SK-N-SH (cell line): ENCODE data around the gene OSBPL10. TPM values are rescaled to one million over a fixed set of nuclear protein-coding genes. Genes with fewer than 3 reads are reported as not detected.

ENCODE experiments used
- CTCF ChIA-PET: fragments of 300-600, 350-600 bp; formaldehyde crosslinking; extraction: SDS; loops from one replicate; lab custom pipeline; 2021; lab: Yijun Ruan, JAX
- POLR2A ChIA-PET: fragments of 350-600 bp; sonication (Branson Sonifier 250); formaldehyde crosslinking; extraction: SDS; loops from one replicate; lab custom pipeline; 2020; ENCODE audit warnings: antibody characterized with exemption, inconsistent platforms; lab: Yijun Ruan, JAX
- DNase-seq: peaks from one replicate; pipeline ENCODE4 v3.0.0; 2012
- H2AFZ ChIP-seq: fragments of 200-600 bp; sonication (generic); 2 replicates; pipeline ENCODE4 v1.8.1; 2016; ENCODE audit warnings: antibody characterized with exemption, mild to moderate bottlenecking, low read depth
- H3F3A ChIP-seq: fragments of 200-600 bp; sonication (generic); replicated peaks from 2 replicates; pipeline ENCODE3; 2016; ENCODE audit warnings: antibody characterized with exemption, mild to moderate bottlenecking; ENCODE audit not compliant: insufficient read depth
- H3K27ac ChIP-seq, 2 experiments: fragments of 200-500 bp in 1 of 2; fragments of 200-600 bp in 1 of 2; sonication (Bioruptor generic) in 1 of 2; sonication (generic), shearing (Covaris generic) in 1 of 2; 2 replicates each; pipeline versions ENCODE4 v1.5.1 to v1.6.1; 2014 to 2016; ENCODE audit warnings: low read depth in 2 of 2, inconsistent platforms in 1 of 2, low read length in 1 of 2, mild to moderate bottlenecking in 1 of 2, mixed read lengths in 1 of 2
- H3K27me3 ChIP-seq: fragments of 200-600 bp; sonication (generic), shearing (Covaris generic); 2 replicates; pipeline ENCODE4 v1.6.1; 2016; ENCODE audit warnings: mixed run types; ENCODE audit not compliant: insufficient read depth
- H3K36me3 ChIP-seq, 2 experiments: fragments of 200-500 bp in 1 of 2; fragments of 200-600 bp in 1 of 2; sonication (Bioruptor generic) in 1 of 2; sonication (generic) in 1 of 2; replicated peaks in 1 of 2; 2 replicates each; pipeline versions ENCODE3 to v1.5.1; 2014 to 2016; ENCODE audit warnings: low read length in 1 of 2, mild to moderate bottlenecking in 1 of 2; ENCODE audit not compliant: insufficient read depth in 2 of 2, control insufficient read depth in 1 of 2
- H3K4me1 ChIP-seq, 2 experiments: fragments of 200-500 bp in 1 of 2; fragments of 200-600 bp in 1 of 2; sonication (Bioruptor generic) in 1 of 2; sonication (generic), shearing (Covaris generic) in 1 of 2; 2 replicates each; pipeline versions ENCODE4 v1.5.1 to v1.6.1; 2014 to 2016; ENCODE audit warnings: low read depth in 1 of 2, low read length in 1 of 2, mixed run types in 1 of 2; ENCODE audit not compliant: insufficient read depth in 2 of 2, control insufficient read depth in 1 of 2
- H3K4me2 ChIP-seq: fragments of 200-600 bp; sonication (generic), shearing (Covaris generic); 2 replicates; pipeline ENCODE4 v1.6.1; 2017; ENCODE audit warnings: mixed run types
- H3K4me3 ChIP-seq, 2 experiments: fragments of 200-500 bp in 1 of 2; fragments of 200-600 bp in 1 of 2; sonication (Bioruptor generic) in 1 of 2; sonication (generic), shearing (Covaris generic) in 1 of 2; 2 replicates each; pipeline versions ENCODE4 v1.5.1 to v1.8.1; 2014 to 2016; ENCODE audit warnings: low read depth in 2 of 2, inconsistent platforms in 1 of 2, low read length in 1 of 2, mild to moderate bottlenecking in 1 of 2, mixed read lengths in 1 of 2, moderate library complexity in 1 of 2
- H3K79me2 ChIP-seq: fragments of 200-600 bp; sonication (generic); 2 replicates; pipeline ENCODE4 v1.8.1; 2017; ENCODE audit warnings: mild to moderate bottlenecking; ENCODE audit not compliant: insufficient read depth
- H3K9ac ChIP-seq: fragments of 200-600 bp; sonication (generic); 2 replicates; pipeline ENCODE4 v1.6.1; 2017; ENCODE audit warnings: mixed run types
- H3K9me2 ChIP-seq: fragments of 200-600 bp; sonication (generic); 2 replicates; pipeline ENCODE4 v1.6.1; 2017; ENCODE audit warnings: mixed run types
- H3K9me3 ChIP-seq: fragments of 200-600 bp; sonication (generic); 2 replicates; pipeline ENCODE4 v1.6.1; 2017; ENCODE audit warnings: mixed run types, mild to moderate bottlenecking, moderate library complexity
- H4K20me1 ChIP-seq: fragments of 200-600 bp; sonication (generic); 2 replicates; pipeline ENCODE4 v1.6.1; 2017; ENCODE audit warnings: mild to moderate bottlenecking, mixed run types; ENCODE audit not compliant: insufficient read depth
- CHD2 ChIP-seq: fragments of 150-350 bp; IDR thresholded peaks from 2 replicates; pipeline ENCODE4 v1.6.1; 2018; ENCODE audit warnings: low read length; ENCODE audit not compliant: partially characterized antibody
- EZH2phosphoT487 ChIP-seq: fragments of 200-600 bp; sonication (generic); IDR thresholded peaks from 2 replicates; pipeline ENCODE4 v1.6.1; 2017; ENCODE audit warnings: low read depth, mixed run types, mild to moderate bottlenecking, antibody characterized with exemption, moderate library complexity, borderline replicate concordance
- MEF2A ChIP-seq: IDR thresholded peaks from 2 replicates; pipeline ENCODE4 v1.4.0; 2012; ENCODE audit warnings: low read depth, borderline replicate concordance
- NFIC ChIP-seq: IDR thresholded peaks from 2 replicates; pipeline ENCODE4 v1.4.0; 2012; ENCODE audit warnings: borderline replicate concordance
- NRF1 ChIP-seq: IDR thresholded peaks from 2 replicates; pipeline ENCODE4 v1.6.1; 2012; ENCODE audit warnings: low read depth, mild to moderate bottlenecking, low read length
- POLR2AphosphoS5 ChIP-seq: IDR thresholded peaks from 2 replicates; pipeline ENCODE4 v1.6.1; 2012; ENCODE audit warnings: low read depth, low read length
- RAD21 ChIP-seq: IDR thresholded peaks from 2 replicates; pipeline ENCODE4 v1.6.1; 2012; ENCODE audit warnings: mild to moderate bottlenecking, low read length
- RFX5 ChIP-seq: IDR thresholded peaks from 2 replicates; pipeline ENCODE4 v1.6.1; 2012; ENCODE audit warnings: mild to moderate bottlenecking, improper control_type of control experiment, low read length
- TCF12 ChIP-seq: IDR thresholded peaks from 2 replicates; pipeline ENCODE4 v1.4.0; 2012
- TEAD4 ChIP-seq: IDR thresholded peaks from 2 replicates; pipeline ENCODE4 v1.4.0; 2012; ENCODE audit warnings: mild to moderate bottlenecking, borderline replicate concordance; ENCODE audit not compliant: insufficient read depth
- WGBS: methylation state at CpG from one replicate; pipeline ENCODE4 v1.1.6; 2017; ENCODE audit warnings: low lambda C conversion rate; 5-methylcytosine and 5-hydroxymethylcytosine counted together
- polyA plus RNA-seq, 3 experiments: library from polyadenylated mRNA; depleted of rRNA; stranded (reverse); fragments of >200 nt; gene quantifications; 2 replicates each; pipeline ENCODE4 v1.2.3, GENCODE V29; 2012
- TF ChIP-seq, protein P1 (sequence below): IDR thresholded peaks from 2 replicates; pipeline ENCODE4 v1.6.1; 2012; ENCODE audit warnings: mild to moderate bottlenecking, low read depth, low read length, moderate library complexity
- TF ChIP-seq, protein P2 (sequence below): fragments of 150-350 bp; IDR thresholded peaks from 2 replicates; pipeline ENCODE4 v1.6.1; 2016; ENCODE audit warnings: mild to moderate bottlenecking, low read depth, low read length
- TF ChIP-seq, protein P3 (sequence below): IDR thresholded peaks from 2 replicates; pipeline ENCODE4 v1.4.0; 2012; ENCODE audit warnings: low read depth, borderline replicate concordance

Gene OSBPL10
- polyA plus RNA-seq, 1 of the 3 experiments (the other 2 are of a cell fraction): 0.12 TPM

DNA sequence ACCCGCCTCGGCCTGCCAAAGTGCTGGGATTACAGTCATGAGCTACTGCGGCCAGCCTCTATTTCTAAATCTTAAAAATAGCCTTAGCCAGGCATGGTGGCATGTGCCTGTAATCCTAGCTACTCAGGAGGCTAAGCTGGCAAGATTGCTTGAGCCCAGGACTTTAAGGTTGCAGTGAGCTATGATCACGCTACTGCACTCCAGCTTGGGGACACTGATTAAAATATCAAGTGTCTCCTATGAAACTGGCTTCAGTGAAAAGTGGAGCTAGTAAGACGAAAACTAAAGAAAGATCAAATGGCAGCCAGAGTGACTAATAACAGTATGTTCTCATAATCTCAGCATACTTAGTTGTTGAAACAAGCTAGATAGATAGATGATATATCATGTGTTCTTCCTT, 335.8 kb downstream of the OSBPL10 start:
- H3F3A ChIP-seq: no peaks in the 10 kb centered on the region
- H3K27me3 ChIP-seq: no peaks in the 10 kb centered on the region
- ChIA-PET CTCF (interaction anchor here (1.3 to 2.1 kb wide), 3 partner anchors 9 to 112 kb away, joined by 3 to 4 read pairs (median 4); no protein-coding TSS in a partner anchor), POLR2A (no interaction called here)
- no peak overlapping the region for H3K27ac ChIP-seq
- no peak for DNase-seq
- no peak overlapping the region for H3K9ac ChIP-seq
- 0 out of 2 replicates have a peak, but pooled peaks cover 6% of the 10 kb centered on the region for H3K9me3 ChIP-seq
- H2AFZ ChIP-seq: no peak overlapping the region
- no peak for TF ChIP-seq MEF2A
- TF ChIP-seq, protein P1, sequence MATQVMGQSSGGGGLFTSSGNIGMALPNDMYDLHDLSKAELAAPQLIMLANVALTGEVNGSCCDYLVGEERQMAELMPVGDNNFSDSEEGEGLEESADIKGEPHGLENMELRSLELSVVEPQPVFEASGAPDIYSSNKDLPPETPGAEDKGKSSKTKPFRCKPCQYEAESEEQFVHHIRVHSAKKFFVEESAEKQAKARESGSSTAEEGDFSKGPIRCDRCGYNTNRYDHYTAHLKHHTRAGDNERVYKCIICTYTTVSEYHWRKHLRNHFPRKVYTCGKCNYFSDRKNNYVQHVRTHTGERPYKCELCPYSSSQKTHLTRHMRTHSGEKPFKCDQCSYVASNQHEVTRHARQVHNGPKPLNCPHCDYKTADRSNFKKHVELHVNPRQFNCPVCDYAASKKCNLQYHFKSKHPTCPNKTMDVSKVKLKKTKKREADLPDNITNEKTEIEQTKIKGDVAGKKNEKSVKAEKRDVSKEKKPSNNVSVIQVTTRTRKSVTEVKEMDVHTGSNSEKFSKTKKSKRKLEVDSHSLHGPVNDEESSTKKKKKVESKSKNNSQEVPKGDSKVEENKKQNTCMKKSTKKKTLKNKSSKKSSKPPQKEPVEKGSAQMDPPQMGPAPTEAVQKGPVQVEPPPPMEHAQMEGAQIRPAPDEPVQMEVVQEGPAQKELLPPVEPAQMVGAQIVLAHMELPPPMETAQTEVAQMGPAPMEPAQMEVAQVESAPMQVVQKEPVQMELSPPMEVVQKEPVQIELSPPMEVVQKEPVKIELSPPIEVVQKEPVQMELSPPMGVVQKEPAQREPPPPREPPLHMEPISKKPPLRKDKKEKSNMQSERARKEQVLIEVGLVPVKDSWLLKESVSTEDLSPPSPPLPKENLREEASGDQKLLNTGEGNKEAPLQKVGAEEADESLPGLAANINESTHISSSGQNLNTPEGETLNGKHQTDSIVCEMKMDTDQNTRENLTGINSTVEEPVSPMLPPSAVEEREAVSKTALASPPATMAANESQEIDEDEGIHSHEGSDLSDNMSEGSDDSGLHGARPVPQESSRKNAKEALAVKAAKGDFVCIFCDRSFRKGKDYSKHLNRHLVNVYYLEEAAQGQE: no peak
- no peak for TF ChIP-seq NFIC
- TF ChIP-seq, protein P2, sequence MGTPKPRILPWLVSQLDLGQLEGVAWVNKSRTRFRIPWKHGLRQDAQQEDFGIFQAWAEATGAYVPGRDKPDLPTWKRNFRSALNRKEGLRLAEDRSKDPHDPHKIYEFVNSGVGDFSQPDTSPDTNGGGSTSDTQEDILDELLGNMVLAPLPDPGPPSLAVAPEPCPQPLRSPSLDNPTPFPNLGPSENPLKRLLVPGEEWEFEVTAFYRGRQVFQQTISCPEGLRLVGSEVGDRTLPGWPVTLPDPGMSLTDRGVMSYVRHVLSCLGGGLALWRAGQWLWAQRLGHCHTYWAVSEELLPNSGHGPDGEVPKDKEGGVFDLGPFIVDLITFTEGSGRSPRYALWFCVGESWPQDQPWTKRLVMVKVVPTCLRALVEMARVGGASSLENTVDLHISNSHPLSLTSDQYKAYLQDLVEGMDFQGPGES: no peak
- no peak for TF ChIP-seq EZH2phosphoT487
- no peak for TF ChIP-seq TCF12
- no peak for TF ChIP-seq NRF1
- TF ChIP-seq RFX5: no peak
- TF ChIP-seq POLR2AphosphoS5: no peak
- TF ChIP-seq TEAD4: no peak
- TF ChIP-seq, protein P3, sequence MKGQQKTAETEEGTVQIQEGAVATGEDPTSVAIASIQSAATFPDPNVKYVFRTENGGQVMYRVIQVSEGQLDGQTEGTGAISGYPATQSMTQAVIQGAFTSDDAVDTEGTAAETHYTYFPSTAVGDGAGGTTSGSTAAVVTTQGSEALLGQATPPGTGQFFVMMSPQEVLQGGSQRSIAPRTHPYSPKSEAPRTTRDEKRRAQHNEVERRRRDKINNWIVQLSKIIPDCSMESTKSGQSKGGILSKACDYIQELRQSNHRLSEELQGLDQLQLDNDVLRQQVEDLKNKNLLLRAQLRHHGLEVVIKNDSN: no peak
- TF ChIP-seq RAD21: no peak
- H3K4me1 ChIP-seq: no peaks in the 10 kb centered on the region
- H3K9me2 ChIP-seq: no peaks in the 10 kb centered on the region
- no peak overlapping the region for H3K4me2 ChIP-seq
- 91% methylated on average over 5 of the region's 5 CpGs for WGBS
- H3K79me2 ChIP-seq: no peaks in the 10 kb centered on the region
- no peak overlapping the region for H3K4me3 ChIP-seq
- no peaks in the 10 kb centered on the region for H4K20me1 ChIP-seq
- H3K36me3 ChIP-seq: peaks cover 9 to 11% of the 10 kb centered on the region in 2 experiments

DNA sequence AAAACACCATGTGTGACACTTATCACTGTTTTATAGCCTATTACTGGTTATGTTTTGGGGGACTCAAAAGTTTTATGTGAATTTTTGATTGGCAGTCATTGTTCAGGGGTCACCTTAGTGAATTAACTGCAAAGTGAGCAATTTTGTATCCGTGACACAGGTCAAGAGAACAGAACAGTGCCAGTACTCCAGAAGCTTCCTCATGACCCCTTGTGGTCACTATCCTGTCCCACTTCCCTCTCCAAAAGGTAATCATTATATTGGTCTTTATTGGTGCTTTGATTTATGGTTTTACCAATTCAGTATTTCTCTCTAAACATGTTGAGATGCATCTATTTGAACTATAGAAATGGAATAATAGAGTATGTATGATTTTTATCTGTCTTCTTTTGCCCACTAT, 341.2 kb downstream of the OSBPL10 start:
- Histone ChIP-seq H3K9ac (no peak overlapping the region), H3K36me3 (peaks cover 11 to 25% of the 10 kb centered on the region in 2 experiments), H3K9me2 (no peaks in the 10 kb centered on the region), H3K4me3 (no peak overlapping the region), H3K4me1 (peaks cover 0 to 14% of the 10 kb centered on the region in 2 experiments; a peak in 2 of 4 replicates), H2AFZ (no peak overlapping the region), H3F3A (no peaks in the 10 kb centered on the region), H3K27ac (no peak overlapping the region), H3K79me2 (no peaks in the 10 kb centered on the region), H3K9me3 (no peaks in the 10 kb centered on the region), H3K4me2 (no peak overlapping the region), H3K27me3 (no peaks in the 10 kb centered on the region), H4K20me1 (no peaks in the 10 kb centered on the region)
- 89% methylated on average over 1 of the region's 1 CpG for WGBS
- ChIA-PET POLR2A (no interaction called here), CTCF (interaction anchor here (0.6 to 2.0 kb wide), 5 partner anchors 54 to 504 kb away, joined by 3 to 5 read pairs (median 4); no protein-coding TSS in a partner anchor)
- no peak for DNase-seq
- no peak for TF ChIP-seq CHD2
